BLaER1 (cell line): Measurements from ENCODE around the gene KIR3DL1.
"Not testable (repeated sequence)": the region's sequence is repeated elsewhere in the genome, so short reads cannot be mapped to it uniquely, and the experiment has no call there.

Source experiments
- H3K27ac ChIP-seq: shearing (Covaris generic); formaldehyde crosslinking; 2 replicates; pipeline ENCODE4 v1.8.1; 2022
- H3K27me3 ChIP-seq: shearing (Covaris generic); formaldehyde crosslinking; 2 replicates; pipeline ENCODE4 v1.8.1; 2022
- H3K36me3 ChIP-seq: shearing (Covaris generic); formaldehyde crosslinking; 2 replicates; pipeline ENCODE4 v1.8.1; 2022
- H3K4me1 ChIP-seq: shearing (Covaris generic); formaldehyde crosslinking; 2 replicates; pipeline ENCODE4 v1.8.1; 2022
- H3K4me2 ChIP-seq: shearing (Covaris generic); formaldehyde crosslinking; 2 replicates; pipeline ENCODE4 v1.8.1; 2022
- H3K4me3 ChIP-seq: shearing (Covaris generic); formaldehyde crosslinking; 2 replicates; pipeline ENCODE4 v1.8.1; 2022
- H3K9ac ChIP-seq: shearing (Covaris generic); formaldehyde crosslinking; 2 replicates; pipeline ENCODE4 v1.8.1; 2022
- H3K9me3 ChIP-seq: shearing (Covaris generic); formaldehyde crosslinking; 2 replicates; pipeline ENCODE4 v1.8.1; 2022
- H4K20me1 ChIP-seq: shearing (Covaris generic); formaldehyde crosslinking; 2 replicates; pipeline ENCODE4 v1.8.1; 2022
- Cebpa-rat ChIP-seq: shearing (Covaris generic); IDR thresholded peaks from 2 replicates; pipeline ENCODE4 v1.8.1; 2022

The KIR3DL1 gene

DNA sequence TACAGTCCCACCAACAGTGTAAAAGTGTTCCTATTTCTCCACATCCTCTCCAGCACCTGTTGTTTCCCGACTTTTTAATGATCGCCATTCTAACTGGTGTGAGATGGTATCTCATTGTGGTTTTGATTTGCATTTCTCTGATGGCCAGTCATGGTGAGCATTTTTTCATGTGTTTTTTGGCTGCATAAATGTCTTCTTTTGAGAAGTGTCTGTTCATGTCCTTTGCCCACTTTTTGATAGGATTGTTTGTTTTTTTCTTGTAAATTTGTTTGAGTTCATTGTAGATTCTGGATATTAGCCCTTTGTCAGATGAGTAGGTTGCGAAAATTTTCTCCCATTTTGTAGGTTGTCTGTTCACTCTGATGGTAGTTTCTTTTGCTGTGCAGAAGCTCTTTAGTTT, 47.2 kb downstream of the KIR3DL1 start:
- not testable (repeated sequence) for H3K27me3 ChIP-seq, H3K36me3 ChIP-seq, H3K9ac ChIP-seq, H3K4me3 ChIP-seq, H3K4me2 ChIP-seq, H3K27ac ChIP-seq, H3K9me3 ChIP-seq, H4K20me1 ChIP-seq
- peaks cover 38% of the 10 kb centered on the region for H3K4me1 ChIP-seq

DNA sequence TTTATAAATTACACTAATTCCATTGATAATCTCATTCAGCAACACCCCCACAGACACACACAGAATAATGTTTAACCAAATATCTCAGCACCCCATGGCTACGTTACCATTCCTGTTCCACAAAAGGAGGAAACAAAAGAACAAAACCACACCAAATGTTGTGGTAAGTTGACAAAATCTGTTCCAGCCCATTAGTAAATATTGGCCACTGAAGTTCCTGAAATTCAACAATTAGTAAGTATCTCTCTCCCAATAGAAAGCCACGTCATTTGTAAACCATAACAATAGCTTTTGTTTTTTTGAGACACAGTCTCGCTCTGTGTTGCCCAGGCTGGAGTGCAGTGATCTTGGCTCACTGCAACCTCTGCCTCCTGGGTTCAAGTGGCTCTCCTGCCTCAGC, 55.4 kb downstream of the KIR3DL1 start:
- no peak for TF ChIP-seq Cebpa-rat
- Histone ChIP-seq H3K36me3 (no peaks in the 10 kb centered on the region), H3K27me3 (no peaks in the 10 kb centered on the region), H3K9ac (no peak overlapping the region), H3K4me1 (peaks cover 41% of the 10 kb centered on the region), H3K4me3 (no peak overlapping the region), H3K27ac (no peak overlapping the region), H4K20me1 (no peaks in the 10 kb centered on the region), H3K4me2 (no peak overlapping the region), H3K9me3 (peaks cover 3% of the 10 kb centered on the region; the same call in 1 of the 2 replicates)

- H3K4me1 ChIP-seq = peaks cover 32% of the 10 kb centered on the region
- no peaks in the 10 kb centered on the region for H3K36me3 ChIP-seq
- H3K9me3 ChIP-seq = peaks cover 3% of the 10 kb centered on the region; the same call in 1 of the 2 replicates
- no peak for TF ChIP-seq Cebpa-rat
- H3K27me3 ChIP-seq = no peaks in the 10 kb centered on the region
- H3K4me2 ChIP-seq = peak within 1 kb of the TSS; percentile 47
- no peak within 1 kb of the TSS for H3K4me3 ChIP-seq
- H3K9ac ChIP-seq = no peak within 1 kb of the TSS
- H4K20me1 ChIP-seq = no peaks in the 10 kb centered on the region
- H3K27ac ChIP-seq = peak within 1 kb of the TSS; percentile 27; the same call in 1 of the 2 replicates
These were observed 57.7 kb downstream of the KIR3DL1 start, which contains the start of gene FCAR for GRCh38 chr19:54873990-54874389. Gene FCAR, plus strand, starts transcription at chr19:54874235. Its CDS starts 55 bp downstream, at chr19:54874290.

- no peaks in the 10 kb centered on the region for H3K27me3 ChIP-seq
- TF ChIP-seq Cebpa-rat = no peak
These were observed 59.2 kb downstream of the KIR3DL1 start for GRCh38 chr19:54875506-54875905.

GRCh38 chr19:54877471-54877870, 61.2 kb downstream of the KIR3DL1 start:
- peaks cover 48% of the 10 kb centered on the region for H3K4me1 ChIP-seq
- no peak overlapping the region for H3K4me2 ChIP-seq
- TF ChIP-seq Cebpa-rat = no peak
- H3K4me3 ChIP-seq = no peak overlapping the region
- H3K36me3 ChIP-seq = no peaks in the 10 kb centered on the region
- no peaks in the 10 kb centered on the region for H3K9me3 ChIP-seq
- no peak overlapping the region for H3K9ac ChIP-seq
- no peaks in the 10 kb centered on the region for H3K27me3 ChIP-seq
- no peaks in the 10 kb centered on the region for H4K20me1 ChIP-seq
- H3K27ac ChIP-seq = no peak overlapping the region

More at GRCh38 chr19:54875506-54875905, 59.2 kb downstream of the KIR3DL1 start:
- H3K4me1 ChIP-seq = peaks cover 32% of the 10 kb centered on the region
- H3K27ac ChIP-seq = peak overlapping the region; percentile 27; the same call in 1 of the 2 replicates
- H3K4me3 ChIP-seq = no peak overlapping the region
- no peaks in the 10 kb centered on the region for H4K20me1 ChIP-seq
- H3K9ac ChIP-seq = no peak overlapping the region
- no peaks in the 10 kb centered on the region for H3K9me3 ChIP-seq
- H3K4me2 ChIP-seq = peak overlapping the region; percentile 47
- H3K36me3 ChIP-seq = no peaks in the 10 kb centered on the region
